Measurements from ENCODE around the gene LRP1B.

LRP1B gene

DNA sequence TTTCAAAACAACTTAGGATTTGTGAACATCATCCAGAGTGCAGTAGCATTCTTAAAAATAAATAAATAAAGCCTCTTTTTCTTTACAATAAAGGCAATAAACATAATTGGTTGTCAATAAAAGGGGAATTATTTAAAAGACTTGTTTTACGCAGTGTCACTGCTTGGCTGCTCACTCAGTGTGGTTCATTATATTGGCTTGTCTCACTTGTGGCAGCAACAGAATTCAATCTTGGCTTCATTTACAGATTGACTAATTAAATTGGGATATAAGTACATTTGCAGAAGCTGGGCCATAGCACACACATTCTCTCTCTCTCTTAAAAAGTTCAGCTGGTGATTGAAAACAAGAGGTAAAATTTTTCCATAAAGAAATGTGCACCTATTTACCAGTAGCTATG is 1027.6 kb downstream of the LRP1B start:
- no peak overlapping the region for H3K27ac ChIP-seq (ENCODE audit: low read depth, low read length)
- H4K20me1 ChIP-seq (ENCODE audit: control insufficient read depth, insufficient read depth, low read depth, low read length), result no peaks in the 10 kb centered on the region
- H3K9me3 ChIP-seq (ENCODE audit: control insufficient read depth, insufficient read depth, low read length), result no peaks in the 10 kb centered on the region; the same call in 1 of the 2 replicates
- no peaks in the 10 kb centered on the region for H3K4me1 ChIP-seq (ENCODE audit: control insufficient read depth, low read length)
- no peaks in the 10 kb centered on the region for H3K79me2 ChIP-seq (ENCODE audit: control insufficient read depth, low read length)
- H3K4me3 ChIP-seq (ENCODE audit: low read length), result no peak overlapping the region
- H3K4me2 ChIP-seq (ENCODE audit: low read length), result no peak overlapping the region
- no peaks in the 10 kb centered on the region for H3K36me3 ChIP-seq (ENCODE audit: control insufficient read depth, low read length)
- no peaks in the 10 kb centered on the region for H3K9me2 ChIP-seq (replicated peaks; ENCODE audit: control insufficient read depth, low read length)
- TF ChIP-seq, protein P1, sequence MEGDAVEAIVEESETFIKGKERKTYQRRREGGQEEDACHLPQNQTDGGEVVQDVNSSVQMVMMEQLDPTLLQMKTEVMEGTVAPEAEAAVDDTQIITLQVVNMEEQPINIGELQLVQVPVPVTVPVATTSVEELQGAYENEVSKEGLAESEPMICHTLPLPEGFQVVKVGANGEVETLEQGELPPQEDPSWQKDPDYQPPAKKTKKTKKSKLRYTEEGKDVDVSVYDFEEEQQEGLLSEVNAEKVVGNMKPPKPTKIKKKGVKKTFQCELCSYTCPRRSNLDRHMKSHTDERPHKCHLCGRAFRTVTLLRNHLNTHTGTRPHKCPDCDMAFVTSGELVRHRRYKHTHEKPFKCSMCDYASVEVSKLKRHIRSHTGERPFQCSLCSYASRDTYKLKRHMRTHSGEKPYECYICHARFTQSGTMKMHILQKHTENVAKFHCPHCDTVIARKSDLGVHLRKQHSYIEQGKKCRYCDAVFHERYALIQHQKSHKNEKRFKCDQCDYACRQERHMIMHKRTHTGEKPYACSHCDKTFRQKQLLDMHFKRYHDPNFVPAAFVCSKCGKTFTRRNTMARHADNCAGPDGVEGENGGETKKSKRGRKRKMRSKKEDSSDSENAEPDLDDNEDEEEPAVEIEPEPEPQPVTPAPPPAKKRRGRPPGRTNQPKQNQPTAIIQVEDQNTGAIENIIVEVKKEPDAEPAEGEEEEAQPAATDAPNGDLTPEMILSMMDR (IDR thresholded peaks at IDR 0.05; ENCODE audit: low read depth, low read length, poor library complexity, severe bottlenecking), result no peak
- TF ChIP-seq EZH2phosphoT487 (IDR thresholded peaks at IDR 0.05; ENCODE audit: borderline replicate concordance, low read length), result no peak
- H3F3A ChIP-seq (ENCODE audit: control insufficient read depth, insufficient read depth), result no peaks in the 10 kb centered on the region
- H3K27me3 ChIP-seq (ENCODE audit: control insufficient read depth, low read length), result no peaks in the 10 kb centered on the region

DNA sequence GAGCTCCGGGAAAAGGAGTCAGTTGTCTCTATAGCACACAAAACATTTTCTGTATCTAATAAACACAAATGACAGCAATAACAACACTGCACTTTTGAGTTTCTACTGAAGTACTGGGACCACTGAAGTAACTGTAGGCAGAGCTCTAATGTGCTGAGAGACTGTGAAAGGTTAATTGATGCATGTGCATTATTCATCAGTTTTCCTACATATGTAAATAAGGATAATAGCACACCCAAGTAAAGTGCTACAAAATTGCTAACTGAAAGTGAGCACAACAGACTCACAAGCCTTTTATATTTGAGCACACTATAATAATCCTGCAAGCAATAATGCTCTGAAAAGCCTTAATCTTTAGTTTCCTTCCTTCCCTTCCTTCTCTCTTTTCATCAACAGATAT is 1051.6 kb downstream of the LRP1B start:
- H3K9me3 ChIP-seq (ENCODE audit: control insufficient read depth, insufficient read depth, low read length), result no peaks in the 10 kb centered on the region
- TF ChIP-seq, protein P1 (IDR thresholded peaks at IDR 0.05; ENCODE audit: low read depth, low read length, poor library complexity, severe bottlenecking), result no peak
- no peak for TF ChIP-seq EZH2phosphoT487 (IDR thresholded peaks at IDR 0.05; ENCODE audit: borderline replicate concordance, low read length)
- no peak overlapping the region for H3K4me2 ChIP-seq (ENCODE audit: low read length)
- H3K36me3 ChIP-seq (ENCODE audit: control insufficient read depth, low read length), result no peaks in the 10 kb centered on the region
- H3K4me1 ChIP-seq (ENCODE audit: control insufficient read depth, low read length), result no peaks in the 10 kb centered on the region
- no peak overlapping the region for H3K4me3 ChIP-seq (ENCODE audit: low read length)
- no peak overlapping the region for H3K27ac ChIP-seq (ENCODE audit: low read depth, low read length)
- no peaks in the 10 kb centered on the region for H3K79me2 ChIP-seq (ENCODE audit: control insufficient read depth, low read length)
- no peaks in the 10 kb centered on the region for H3F3A ChIP-seq (ENCODE audit: control insufficient read depth, insufficient read depth)
- no peaks in the 10 kb centered on the region for H3K9me2 ChIP-seq (replicated peaks; ENCODE audit: control insufficient read depth, low read length)
- H3K27me3 ChIP-seq (ENCODE audit: control insufficient read depth, low read length), result no peaks in the 10 kb centered on the region
- no peaks in the 10 kb centered on the region for H4K20me1 ChIP-seq (ENCODE audit: control insufficient read depth, insufficient read depth, low read depth, low read length)

DNA sequence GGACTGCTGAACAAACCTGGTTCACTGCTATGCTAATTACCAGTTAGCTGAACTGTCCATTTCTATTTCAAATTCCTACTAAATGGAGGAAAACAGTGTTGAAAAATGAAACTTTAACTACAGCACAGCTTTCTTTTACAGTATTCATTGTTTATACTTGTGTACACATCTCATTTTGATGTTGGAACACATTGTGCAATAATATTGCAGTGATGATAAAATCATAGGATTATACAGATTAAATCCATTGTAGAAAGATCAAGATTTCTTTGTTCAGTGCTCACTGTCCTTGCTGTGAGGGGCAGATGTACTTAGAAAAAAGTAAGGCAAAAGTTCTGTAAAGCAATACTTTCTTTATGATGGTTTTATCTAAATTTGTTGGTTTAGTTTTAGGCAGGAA is 1055.1 kb downstream of the LRP1B start:
- H3K4me3 ChIP-seq (ENCODE audit: low read length), result no peak overlapping the region
- TF ChIP-seq, protein P1 (IDR thresholded peaks at IDR 0.05; ENCODE audit: low read depth, low read length, poor library complexity, severe bottlenecking), result no peak
- TF ChIP-seq EZH2phosphoT487 (IDR thresholded peaks at IDR 0.05; ENCODE audit: borderline replicate concordance, low read length), result no peak
- no peak overlapping the region for H3K4me2 ChIP-seq (ENCODE audit: low read length)
- no peaks in the 10 kb centered on the region for H3K79me2 ChIP-seq (ENCODE audit: control insufficient read depth, low read length)
- no peaks in the 10 kb centered on the region for H3K4me1 ChIP-seq (ENCODE audit: control insufficient read depth, low read length)
- H3K9me2 ChIP-seq (replicated peaks; ENCODE audit: control insufficient read depth, low read length), result no peaks in the 10 kb centered on the region
- H3F3A ChIP-seq (ENCODE audit: control insufficient read depth, insufficient read depth), result no peaks in the 10 kb centered on the region
- H3K36me3 ChIP-seq (ENCODE audit: control insufficient read depth, low read length), result no peaks in the 10 kb centered on the region
- H4K20me1 ChIP-seq (ENCODE audit: control insufficient read depth, insufficient read depth, low read depth, low read length), result no peaks in the 10 kb centered on the region
- H3K27ac ChIP-seq (ENCODE audit: low read depth, low read length), result no peak overlapping the region
- H3K9me3 ChIP-seq (ENCODE audit: control insufficient read depth, insufficient read depth, low read length), result no peaks in the 10 kb centered on the region
- no peaks in the 10 kb centered on the region for H3K27me3 ChIP-seq (ENCODE audit: control insufficient read depth, low read length)
